GM23248 (cell line): Measurements from ENCODE around the gene RAB41.

Experiments used
- EZH2 ChIP-seq: fragments of 200-600 bp; sonication (generic); IDR thresholded peaks from 2 replicates; pipeline ENCODE4 v1.6.1; 2018; ENCODE audit warnings: antibody characterized with exemption, mild to moderate bottlenecking; ENCODE audit not compliant: insufficient read depth, poor library complexity, severe bottlenecking
- EZH2phosphoT487 ChIP-seq: fragments of 200-600 bp; sonication (generic); IDR thresholded peaks from 2 replicates; pipeline ENCODE4 v1.6.1; 2018; ENCODE audit warnings: antibody characterized with exemption, moderate library complexity, mild to moderate bottlenecking, low read depth; ENCODE audit not compliant: insufficient read depth

- TF ChIP-seq EZH2 (no peak), EZH2phosphoT487 (no peak)
Measured at GRCh38 chrX:70279081-70279480, 2.9 kb upstream of the RAB41 start.
